ENCODE measurements around the gene IFNGR2. TPM values are rescaled to one million over a fixed set of nuclear protein-coding genes. Genes with fewer than 3 reads are reported as not detected.

IFNGR2 gene
- total and polyA plus RNA-seq, 12 donors = 27.4 to 71.3 (median 35.3) TPM

DNA sequence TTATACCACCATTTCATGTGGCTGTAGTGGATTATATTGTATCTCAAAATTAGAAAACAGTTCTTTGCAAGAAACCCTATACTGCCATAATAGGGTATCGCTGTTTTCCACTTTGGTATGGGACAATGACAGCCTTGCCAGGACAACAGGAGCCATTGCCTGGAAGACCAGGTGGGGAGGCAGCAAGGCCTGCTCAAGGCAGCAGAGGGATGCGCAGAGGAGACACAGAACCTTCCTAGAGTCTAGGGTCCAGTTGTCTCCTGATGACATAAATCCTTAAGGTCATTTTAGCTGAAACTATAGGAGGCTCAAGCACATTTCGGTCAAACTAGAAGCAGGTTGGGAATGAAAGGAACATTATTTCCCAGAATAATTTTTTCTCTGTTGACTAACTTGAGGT lies 27.6 kb downstream of the IFNGR2 start:
- DNase-seq (no peak), ATAC-seq (no peak)
- peaks cover 0 to 44% (median 19%) of the 10 kb centered on the region in 9 donors for H3K4me1 ChIP-seq
- H3K36me3 ChIP-seq = peaks cover 0 to 100% (median 66%) of the 10 kb centered on the region in 9 donors
- TF ChIP-seq, protein P1, sequence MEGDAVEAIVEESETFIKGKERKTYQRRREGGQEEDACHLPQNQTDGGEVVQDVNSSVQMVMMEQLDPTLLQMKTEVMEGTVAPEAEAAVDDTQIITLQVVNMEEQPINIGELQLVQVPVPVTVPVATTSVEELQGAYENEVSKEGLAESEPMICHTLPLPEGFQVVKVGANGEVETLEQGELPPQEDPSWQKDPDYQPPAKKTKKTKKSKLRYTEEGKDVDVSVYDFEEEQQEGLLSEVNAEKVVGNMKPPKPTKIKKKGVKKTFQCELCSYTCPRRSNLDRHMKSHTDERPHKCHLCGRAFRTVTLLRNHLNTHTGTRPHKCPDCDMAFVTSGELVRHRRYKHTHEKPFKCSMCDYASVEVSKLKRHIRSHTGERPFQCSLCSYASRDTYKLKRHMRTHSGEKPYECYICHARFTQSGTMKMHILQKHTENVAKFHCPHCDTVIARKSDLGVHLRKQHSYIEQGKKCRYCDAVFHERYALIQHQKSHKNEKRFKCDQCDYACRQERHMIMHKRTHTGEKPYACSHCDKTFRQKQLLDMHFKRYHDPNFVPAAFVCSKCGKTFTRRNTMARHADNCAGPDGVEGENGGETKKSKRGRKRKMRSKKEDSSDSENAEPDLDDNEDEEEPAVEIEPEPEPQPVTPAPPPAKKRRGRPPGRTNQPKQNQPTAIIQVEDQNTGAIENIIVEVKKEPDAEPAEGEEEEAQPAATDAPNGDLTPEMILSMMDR (IDR thresholded peaks at IDR 0.05) = no peak
- intact Hi-C loops (cut with DNase I) = no loop called here
- WGBS, 2 donors = 81 to 97% methylated on average over 3 of the region's 3 CpGs
- H3K9me3 ChIP-seq = no peaks in the 10 kb centered on the region
- H3K27me3 ChIP-seq = no peaks in the 10 kb centered on the region
- H3K27ac ChIP-seq = no peak overlapping the region
- no peak overlapping the region for H3K4me3 ChIP-seq

DNA sequence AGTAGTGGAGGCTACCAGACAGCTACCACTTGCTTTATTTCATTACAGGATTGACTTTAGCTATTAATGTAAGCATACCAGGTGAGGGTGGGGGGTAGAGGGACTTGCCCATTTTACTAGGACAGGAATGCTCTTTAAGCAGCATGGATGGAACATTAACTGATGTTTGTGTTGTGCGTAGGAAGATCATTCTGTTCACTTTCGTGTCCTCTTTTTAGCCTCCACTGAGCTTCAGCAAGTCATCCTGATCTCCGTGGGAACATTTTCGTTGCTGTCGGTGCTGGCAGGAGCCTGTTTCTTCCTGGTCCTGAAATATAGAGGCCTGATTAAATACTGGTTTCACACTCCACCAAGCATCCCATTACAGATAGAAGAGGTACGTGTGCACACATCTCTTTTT lies 29.3 kb downstream of the IFNGR2 start:
- intact Hi-C loops (cut with DNase I) = no loop called here
- Histone ChIP-seq H3K36me3 (peaks cover 0 to 100% (median 65%) of the 10 kb centered on the region in 9 donors), H3K4me1 (peaks cover 0 to 44% (median 19%) of the 10 kb centered on the region in 9 donors), H3K9me3 (no peaks in the 10 kb centered on the region), H3K4me3 (no peak overlapping the region), H3K27me3 (no peaks in the 10 kb centered on the region), H3K27ac (peak overlapping the region in 1 of 10 donors; percentile 87)
- 93 to 96% methylated on average over 6 of the region's 6 CpGs for WGBS, 2 donors
- DNase-seq (no peak), ATAC-seq (no peak)
- TF ChIP-seq, protein P1 (IDR thresholded peaks at IDR 0.05) = no peak

DNA sequence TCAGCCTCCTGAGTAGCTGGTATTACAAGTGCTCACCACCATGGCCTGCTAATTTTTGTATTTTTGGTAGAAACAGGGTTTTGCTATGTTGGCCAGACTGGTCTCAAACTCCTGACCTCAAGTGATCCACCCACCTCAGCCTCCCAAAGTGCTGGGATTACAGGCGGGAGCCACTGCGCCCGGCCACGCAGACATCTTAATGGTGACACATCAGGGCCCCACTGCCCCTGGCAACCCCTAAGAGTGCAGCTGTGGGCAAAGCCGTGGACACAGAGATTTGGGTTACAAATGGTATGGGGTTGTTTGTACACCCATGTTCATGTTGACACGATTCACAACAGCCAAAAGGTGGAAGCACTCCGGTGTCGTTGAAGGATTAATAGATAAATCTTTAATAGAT lies 29.8 kb downstream of the IFNGR2 start:
- Histone ChIP-seq H3K4me1 (peaks cover 0 to 44% (median 19%) of the 10 kb centered on the region in 9 donors), H3K27ac (peak overlapping the region in 4 of 10 donors; percentile 79 to 87 (median 82)), H3K36me3 (peaks cover 0 to 100% (median 68%) of the 10 kb centered on the region in 9 donors), H3K27me3 (no peaks in the 10 kb centered on the region), H3K9me3 (no peaks in the 10 kb centered on the region), H3K4me3 (no peak overlapping the region)
- WGBS, 2 donors = 95 to 97% methylated on average over 8 of the region's 8 CpGs
- intact Hi-C loops (cut with DNase I) = no loop called here
- DNase-seq = no peak
- no peak for ATAC-seq
- TF ChIP-seq, protein P1 (IDR thresholded peaks at IDR 0.05) = no peak

DNA sequence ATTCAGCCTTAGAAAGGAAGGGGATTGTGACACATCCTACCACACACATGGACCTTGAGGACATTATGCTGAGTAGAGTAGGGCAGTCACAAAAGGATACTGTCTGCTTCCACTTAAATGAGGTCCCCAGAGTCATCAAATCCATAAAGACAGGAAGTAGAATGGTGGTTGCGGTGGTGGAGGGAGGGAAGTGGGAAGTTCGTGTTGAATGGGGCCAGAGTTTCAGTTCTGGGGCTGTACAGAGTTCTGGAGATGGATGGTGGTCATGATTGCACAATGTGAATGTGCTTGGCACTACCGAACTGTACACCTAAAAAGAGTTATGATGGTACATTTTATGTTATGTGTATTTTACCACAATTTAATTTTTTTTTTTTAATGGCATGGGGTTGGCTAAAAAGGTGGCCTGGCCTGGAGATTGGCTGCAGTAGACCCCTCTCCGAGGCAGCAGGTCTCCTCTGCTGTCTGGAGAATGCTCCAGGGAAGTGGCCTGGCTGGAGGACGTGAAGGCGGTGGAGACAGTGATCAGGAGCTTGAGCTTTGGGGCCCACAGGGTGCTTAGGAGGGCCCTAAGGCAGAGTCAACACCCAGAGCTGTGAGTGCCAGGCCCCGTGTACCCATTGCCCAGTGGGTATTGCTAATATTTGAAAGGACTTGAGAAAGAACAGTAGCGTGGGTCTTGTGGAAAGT lies 30.4 kb downstream of the IFNGR2 start:
- Histone ChIP-seq H3K36me3 (peaks cover 0 to 100% (median 66%) of the 10 kb centered on the region in 9 donors), H3K4me3 (no peak overlapping the region), H3K27me3 (no peaks in the 10 kb centered on the region), H3K27ac (peak overlapping the region in 8 of 10 donors; percentile 24 to 89 (median 81)), H3K9me3 (no peaks in the 10 kb centered on the region), H3K4me1 (peaks cover 0 to 44% (median 19%) of the 10 kb centered on the region in 9 donors)
- TF ChIP-seq, protein P1 (IDR thresholded peaks at IDR 0.05) = no peak
- intact Hi-C loops (cut with DNase I) = no loop called here
- no peak for DNase-seq
- WGBS, 2 donors = 78 to 79% methylated on average over 8 of the region's 8 CpGs
- ATAC-seq = peak; percentile 11 to 51 (median 42)

All from heart right ventricle (tissue), 16 donors.